ENCODE results near the gene RASSF3. TPM values are rescaled to one million over a fixed set of nuclear protein-coding genes. Genes with fewer than 3 reads are reported as not detected.
A peak's percentile ranks its signal among the peaks of the same experiment; 100 is the strongest.

The RASSF3 gene
- total RNA-seq = 35.7 and 35.8 TPM in 2 replicates

- Mint-ChIP-seq H3K9me3 (no peaks in the 10 kb centered on the region), H3K4me3 (ENCODE audit: low read depth) (peak within 1 kb of the TSS; percentile 92), H3K36me3 (ENCODE audit: low read depth) (peaks cover 21% of the 10 kb centered on the region), H3K27me3 (ENCODE audit: low read depth) (no peaks in the 10 kb centered on the region), H3K27ac (peak within 1 kb of the TSS; percentile 87), H3K4me1 (ENCODE audit: low read depth) (peaks cover 29% of the 10 kb centered on the region)
- DNase-seq (ENCODE audit: low spot score) = peak; percentile 76
- intact Hi-C loops (cut with micrococcal nuclease) = loop anchor here (1.0 to 5.0 kb wide), 5 partner anchors 75 to 1692 kb away; partner anchors contain the start of genes GNS, HELB, LEMD3 and TBK1
These were observed at the start of gene RASSF3 for GRCh38 chr12:64610079-64610659. Gene RASSF3 (plus strand): TSS chr12:64610495. CDS start chr12:64610633, 138 bp downstream.

- peaks cover 2% of the 10 kb centered on the region for H3K4me1 Mint-ChIP-seq (ENCODE audit: low read depth)
- peaks cover 3% of the 10 kb centered on the region for H3K27me3 Mint-ChIP-seq (ENCODE audit: low read depth)
These were observed 48.8 kb upstream of the RASSF3 start for GRCh38 chr12:64561302-64562136.

GRCh38 chr12:64566122-64566521 is 44.2 kb upstream of the RASSF3 start:
- peaks cover 7% of the 10 kb centered on the region for H3K4me1 Mint-ChIP-seq (ENCODE audit: low read depth)
- no peak overlapping the region for H3K27ac Mint-ChIP-seq
- no peak overlapping the region for H3K4me3 Mint-ChIP-seq (ENCODE audit: low read depth)
- H3K36me3 Mint-ChIP-seq (ENCODE audit: low read depth) = no peaks in the 10 kb centered on the region
- intact Hi-C loops (cut with micrococcal nuclease) = no loop called here
- peaks cover 3% of the 10 kb centered on the region for H3K27me3 Mint-ChIP-seq (ENCODE audit: low read depth)
- H3K9me3 Mint-ChIP-seq = no peaks in the 10 kb centered on the region
- DNase-seq (ENCODE audit: low spot score) = no peak

More at GRCh38 chr12:64561302-64562136, 48.8 kb upstream of the RASSF3 start:
- no peaks in the 10 kb centered on the region for H3K9me3 Mint-ChIP-seq
- no peak overlapping the region for H3K27ac Mint-ChIP-seq
- no peak for DNase-seq (ENCODE audit: low spot score)
- intact Hi-C loops (cut with micrococcal nuclease) = no loop called here
- H3K36me3 Mint-ChIP-seq (ENCODE audit: low read depth) = no peaks in the 10 kb centered on the region
- no peak overlapping the region for H3K4me3 Mint-ChIP-seq (ENCODE audit: low read depth)

GRCh38 chr12:64566831-64567517 is 43.3 kb upstream of the RASSF3 start:
- intact Hi-C loops (cut with micrococcal nuclease) = no loop called here
- Mint-ChIP-seq H3K9me3 (no peaks in the 10 kb centered on the region), H3K27ac (no peak overlapping the region), H3K36me3 (ENCODE audit: low read depth) (no peaks in the 10 kb centered on the region), H3K4me1 (ENCODE audit: low read depth) (peaks cover 10% of the 10 kb centered on the region), H3K27me3 (ENCODE audit: low read depth) (peaks cover 2% of the 10 kb centered on the region), H3K4me3 (ENCODE audit: low read depth) (no peak overlapping the region)
- no peak for DNase-seq (ENCODE audit: low spot score)

- H3K27me3 Mint-ChIP-seq (ENCODE audit: low read depth) = peaks cover 2% of the 10 kb centered on the region
- no peaks in the 10 kb centered on the region for H3K36me3 Mint-ChIP-seq (ENCODE audit: low read depth)
- DNase-seq (ENCODE audit: low spot score) = no peak
- H3K4me3 Mint-ChIP-seq (ENCODE audit: low read depth) = no peak overlapping the region
- H3K9me3 Mint-ChIP-seq = no peaks in the 10 kb centered on the region
- no peak overlapping the region for H3K27ac Mint-ChIP-seq
- intact Hi-C loops (cut with micrococcal nuclease) = no loop called here
- peaks cover 10% of the 10 kb centered on the region for H3K4me1 Mint-ChIP-seq (ENCODE audit: low read depth)
These were observed 42.7 kb upstream of the RASSF3 start for GRCh38 chr12:64567570-64567969.

- intact Hi-C loops (cut with micrococcal nuclease) = no loop called here
- no peaks in the 10 kb centered on the region for H3K36me3 Mint-ChIP-seq (ENCODE audit: low read depth)
- H3K4me3 Mint-ChIP-seq (ENCODE audit: low read depth) = no peak overlapping the region
- peaks cover 10% of the 10 kb centered on the region for H3K4me1 Mint-ChIP-seq (ENCODE audit: low read depth)
- H3K27me3 Mint-ChIP-seq (ENCODE audit: low read depth) = peaks cover 2% of the 10 kb centered on the region
- no peaks in the 10 kb centered on the region for H3K9me3 Mint-ChIP-seq
- H3K27ac Mint-ChIP-seq = no peak overlapping the region
- no peak for DNase-seq (ENCODE audit: low spot score)
These were observed 42.0 kb upstream of the RASSF3 start for GRCh38 chr12:64568298-64568697.

- peaks cover 9% of the 10 kb centered on the region for H3K9me3 Mint-ChIP-seq
- no peak overlapping the region for H3K4me3 Mint-ChIP-seq (ENCODE audit: low read depth)
- no peak for DNase-seq (ENCODE audit: low spot score)
- H3K27me3 Mint-ChIP-seq (ENCODE audit: low read depth) = no peaks in the 10 kb centered on the region
- intact Hi-C loops (cut with micrococcal nuclease) = no loop called here
- H3K4me1 Mint-ChIP-seq (ENCODE audit: low read depth) = peaks cover 10% of the 10 kb centered on the region
- H3K36me3 Mint-ChIP-seq (ENCODE audit: low read depth) = no peaks in the 10 kb centered on the region
- H3K27ac Mint-ChIP-seq = no peak overlapping the region
These were observed 40.2 kb upstream of the RASSF3 start for GRCh38 chr12:64569923-64570691.

GRCh38 chr12:64571411-64571810 is 38.9 kb upstream of the RASSF3 start:
- intact Hi-C loops (cut with micrococcal nuclease) = no loop called here

GRCh38 chr12:64572241-64572640 is 38.1 kb upstream of the RASSF3 start:
- H3K36me3 Mint-ChIP-seq (ENCODE audit: low read depth) = no peaks in the 10 kb centered on the region
- DNase-seq (ENCODE audit: low spot score) = no peak
- no peak overlapping the region for H3K27ac Mint-ChIP-seq
- H3K27me3 Mint-ChIP-seq (ENCODE audit: low read depth) = no peaks in the 10 kb centered on the region
- intact Hi-C loops (cut with micrococcal nuclease) = no loop called here
- peaks cover 7% of the 10 kb centered on the region for H3K4me1 Mint-ChIP-seq (ENCODE audit: low read depth)
- no peak overlapping the region for H3K4me3 Mint-ChIP-seq (ENCODE audit: low read depth)
- peaks cover 14% of the 10 kb centered on the region for H3K9me3 Mint-ChIP-seq

More at GRCh38 chr12:64571411-64571810, 38.9 kb upstream of the RASSF3 start:
- no peak for DNase-seq (ENCODE audit: low spot score)
- H3K4me1 Mint-ChIP-seq (ENCODE audit: low read depth) = peaks cover 10% of the 10 kb centered on the region
- no peaks in the 10 kb centered on the region for H3K36me3 Mint-ChIP-seq (ENCODE audit: low read depth)
- no peak overlapping the region for H3K27ac Mint-ChIP-seq
- no peaks in the 10 kb centered on the region for H3K27me3 Mint-ChIP-seq (ENCODE audit: low read depth)
- H3K9me3 Mint-ChIP-seq = peaks cover 14% of the 10 kb centered on the region
- H3K4me3 Mint-ChIP-seq (ENCODE audit: low read depth) = no peak overlapping the region

- Mint-ChIP-seq H3K27ac (no peak overlapping the region), H3K4me3 (ENCODE audit: low read depth) (no peak overlapping the region), H3K36me3 (ENCODE audit: low read depth) (no peaks in the 10 kb centered on the region), H3K9me3 (peaks cover 14% of the 10 kb centered on the region), H3K4me1 (ENCODE audit: low read depth) (peaks cover 4% of the 10 kb centered on the region), H3K27me3 (ENCODE audit: low read depth) (no peaks in the 10 kb centered on the region)
- intact Hi-C loops (cut with micrococcal nuclease) = no loop called here
- no peak for DNase-seq (ENCODE audit: low spot score)
These were observed 35.5 kb upstream of the RASSF3 start for GRCh38 chr12:64574837-64575236.

GRCh38 chr12:64577046-64577445 is 33.2 kb upstream of the RASSF3 start:
- intact Hi-C loops (cut with micrococcal nuclease) = no loop called here
- Mint-ChIP-seq H3K36me3 (ENCODE audit: low read depth) (no peaks in the 10 kb centered on the region), H3K4me1 (ENCODE audit: low read depth) (no peaks in the 10 kb centered on the region), H3K27me3 (ENCODE audit: low read depth) (peaks cover 5% of the 10 kb centered on the region), H3K4me3 (ENCODE audit: low read depth) (no peak overlapping the region), H3K9me3 (peaks cover 14% of the 10 kb centered on the region), H3K27ac (no peak overlapping the region)
- no peak for DNase-seq (ENCODE audit: low spot score)

GRCh38 chr12:64578566-64578965 is 31.7 kb upstream of the RASSF3 start:
- H3K36me3 Mint-ChIP-seq (ENCODE audit: low read depth) = no peaks in the 10 kb centered on the region
- H3K27me3 Mint-ChIP-seq (ENCODE audit: low read depth) = peaks cover 10% of the 10 kb centered on the region
- DNase-seq (ENCODE audit: low spot score) = no peak
- H3K9me3 Mint-ChIP-seq = peaks cover 14% of the 10 kb centered on the region
- peaks cover 1% of the 10 kb centered on the region for H3K4me1 Mint-ChIP-seq (ENCODE audit: low read depth)
- no peak overlapping the region for H3K27ac Mint-ChIP-seq
- intact Hi-C loops (cut with micrococcal nuclease) = no loop called here
- no peak overlapping the region for H3K4me3 Mint-ChIP-seq (ENCODE audit: low read depth)

Measured in activated T-helper 2 cell treated with anti-CD3 and anti-CD28 coated beads, Interferon-gamma antibody, Interleukin-2, Interleukin-4, amounts not matched to agents 10 μg/mL and 5 μg/mL and 100 μg/mL, durations not matched to agents 14 hours and 24 hours and 36 hours (primary cell).